ENCODE data around the gene ITGBL1.
A peak's percentile ranks its signal among the peaks of the same experiment; 100 is the strongest.

The ITGBL1 gene

GRCh38 chr13:101634142-101634541, 181.7 kb downstream of the ITGBL1 start:
- DNase-seq = no peak

DNA sequence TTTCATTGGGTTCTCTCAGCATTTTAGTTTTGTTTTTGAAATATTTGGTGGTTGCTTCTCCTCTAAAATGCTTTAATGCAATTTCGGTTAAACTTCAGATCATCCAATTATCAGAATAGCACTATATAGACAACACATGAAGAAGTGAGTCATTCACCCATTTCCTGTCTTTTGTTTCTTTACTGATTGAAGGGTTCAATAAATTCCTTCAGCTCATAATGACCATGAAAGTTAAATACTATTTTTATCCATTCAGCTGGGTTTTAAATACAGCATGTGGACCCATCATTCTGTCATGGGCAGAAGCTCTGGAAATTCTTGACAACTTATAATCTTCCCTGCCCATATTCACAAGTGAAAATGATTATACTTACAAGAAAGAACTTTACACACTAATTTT, 187.2 kb downstream of the ITGBL1 start:
- DNase-seq = no peak

DNA sequence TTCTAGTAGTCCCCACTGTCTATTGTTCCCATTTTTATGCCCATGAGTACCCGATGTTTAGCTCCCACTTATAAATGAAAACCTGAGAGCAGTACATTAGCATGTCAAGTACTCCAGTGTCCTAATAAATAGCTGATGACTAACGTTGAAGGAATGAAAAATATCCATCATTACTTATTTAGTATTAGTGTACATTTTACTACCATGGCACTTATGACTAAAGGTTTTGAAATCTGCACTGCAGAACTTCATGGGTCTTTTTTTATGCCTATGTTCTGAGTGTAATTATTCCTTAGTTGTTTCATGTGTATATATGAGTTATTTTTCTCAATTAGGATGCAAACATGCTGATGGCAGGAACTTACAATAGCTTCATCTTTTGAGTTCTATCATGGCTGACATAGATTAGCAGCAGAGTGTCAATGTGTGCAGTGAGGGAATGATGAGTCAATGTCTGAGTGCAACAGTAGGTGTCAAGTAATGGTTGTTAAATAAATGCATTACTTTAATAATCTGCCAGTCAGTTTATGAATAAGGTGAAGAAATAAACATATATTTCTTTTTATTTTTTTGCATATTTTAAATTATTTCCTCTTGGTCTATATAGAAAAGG, 188.4 kb downstream of the ITGBL1 start:
- DNase-seq = peak; percentile 73

DNA sequence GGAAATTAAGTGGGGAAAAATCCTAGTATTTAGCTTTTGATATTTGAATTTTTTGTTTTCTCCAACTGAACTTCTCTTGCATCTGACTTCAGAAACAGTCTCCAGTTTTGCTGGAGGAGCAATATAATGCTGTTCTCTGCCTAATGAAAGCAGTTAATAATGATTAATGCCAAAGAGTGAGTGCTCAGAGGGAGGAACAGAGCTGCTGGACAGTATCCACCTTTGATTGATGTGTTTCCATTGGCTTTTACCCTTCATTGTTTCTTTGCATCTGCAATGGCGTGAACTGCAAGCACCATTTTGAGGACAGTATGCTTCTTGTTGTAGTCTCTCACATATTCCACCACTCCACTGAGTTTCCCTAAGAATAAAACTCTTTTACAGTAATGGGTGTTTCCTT, 193.4 kb downstream of the ITGBL1 start:
- DNase-seq = no peak

DNA sequence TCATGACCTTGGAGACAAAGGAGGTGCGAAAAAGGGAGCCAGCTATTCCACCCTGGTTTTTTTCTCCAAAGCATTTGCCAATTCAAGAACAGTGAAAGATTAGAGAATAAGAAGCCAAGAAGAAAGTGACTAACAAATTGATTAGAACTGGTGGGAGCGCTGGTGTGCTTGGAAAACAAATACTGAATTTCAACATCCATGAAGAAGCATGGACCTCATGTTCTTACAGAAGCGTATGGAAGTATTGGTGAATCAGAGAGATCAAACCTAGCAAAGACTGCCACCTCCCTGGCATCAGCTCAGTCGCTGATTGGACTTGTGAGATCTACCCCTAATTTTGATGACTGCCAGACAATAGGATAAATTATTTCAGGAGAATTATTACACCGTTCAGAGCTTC, 195.3 kb downstream of the ITGBL1 start:
- DNase-seq = no peak

GRCh38 chr13:101648766-101649487, 196.5 kb downstream of the ITGBL1 start:
- no peak for DNase-seq

DNA sequence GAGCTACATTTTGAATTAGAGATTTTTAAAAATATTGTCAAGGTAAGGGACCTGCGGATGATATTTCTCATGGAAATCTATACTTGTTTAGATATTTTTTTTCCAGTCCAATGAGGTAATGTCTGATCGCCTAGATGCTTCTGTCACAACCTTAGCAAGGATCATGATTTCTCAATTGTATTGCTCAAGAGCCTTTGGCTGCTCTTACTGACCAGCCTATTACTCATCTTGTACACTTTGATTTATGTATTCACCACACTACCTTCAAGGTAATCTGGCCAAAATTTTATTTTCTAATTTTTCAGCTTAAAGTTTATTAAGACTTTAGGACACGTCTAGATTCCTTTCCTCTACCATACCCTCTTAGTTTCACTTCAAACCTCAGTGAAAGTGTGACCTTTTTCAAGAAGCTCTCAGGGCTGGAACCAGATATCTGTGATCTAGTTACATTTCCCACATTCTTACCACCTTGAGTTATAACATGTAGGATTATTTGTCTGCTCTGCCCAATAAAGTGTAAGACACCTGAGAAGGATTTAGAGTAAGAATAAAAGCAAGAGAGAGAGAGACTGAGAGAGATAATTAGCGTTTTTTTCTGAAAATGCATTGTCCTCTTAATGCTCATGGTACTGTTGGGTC, 197.1 kb downstream of the ITGBL1 start:
- DNase-seq = peak; percentile 78

GRCh38 chr13:101654883-101655282, 202.4 kb downstream of the ITGBL1 start:
- DNase-seq = no peak

DNA sequence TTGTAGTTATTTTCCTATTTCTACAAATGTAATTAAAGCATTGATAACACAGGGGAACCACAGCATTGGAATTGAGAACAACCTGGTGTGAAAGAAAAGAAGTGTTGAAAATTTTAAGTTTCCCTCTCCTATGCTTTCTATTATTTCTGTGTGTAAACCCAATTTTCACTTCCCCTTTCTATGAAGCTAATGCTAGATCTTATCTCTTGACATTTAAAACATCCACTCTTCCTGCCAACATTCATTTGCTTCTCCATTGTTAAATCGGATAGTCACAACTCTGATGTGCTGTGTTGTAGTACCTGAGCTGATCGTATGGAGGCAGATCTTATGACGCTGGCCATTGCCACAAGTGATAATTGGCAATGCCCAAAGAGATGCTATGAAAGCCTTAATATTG, 203.0 kb downstream of the ITGBL1 start:
- no peak for DNase-seq

DNA sequence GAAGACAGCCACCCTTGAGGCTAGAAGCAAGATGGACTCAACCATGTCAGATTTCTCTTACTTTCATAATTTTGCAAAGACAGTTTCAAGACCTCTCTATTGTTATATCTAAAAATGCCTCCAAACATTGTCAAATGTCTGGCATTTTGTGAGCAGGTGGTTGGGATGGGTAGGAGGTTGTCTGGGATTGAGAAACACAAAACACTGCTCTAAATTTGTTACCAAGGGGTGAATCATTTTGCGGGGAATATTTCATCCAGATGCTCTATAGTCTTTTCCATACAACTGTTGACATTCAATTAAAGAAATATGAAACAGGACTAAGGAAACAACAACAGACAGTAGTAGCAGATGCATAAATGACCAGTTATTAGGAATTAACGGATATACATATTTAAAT, 208.2 kb downstream of the ITGBL1 start:
- no peak for DNase-seq

DNA sequence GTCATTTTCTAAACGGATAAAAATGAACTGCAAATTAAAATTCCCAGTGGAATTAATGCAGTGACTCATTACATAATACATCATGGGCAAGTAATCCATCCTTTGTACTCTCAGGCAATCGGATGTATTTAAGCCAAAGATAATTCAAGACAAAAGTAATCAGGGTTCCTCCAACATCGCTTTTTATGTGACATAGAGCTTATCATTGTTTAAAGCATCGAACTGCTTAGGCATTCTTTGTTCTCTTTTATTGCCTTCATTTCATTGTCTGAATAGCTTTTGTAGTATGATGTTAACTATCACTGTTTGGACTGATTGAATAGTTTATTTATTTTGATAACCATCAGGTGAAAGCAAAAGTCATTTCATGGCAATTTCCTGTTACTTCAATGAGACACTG, 209.4 kb downstream of the ITGBL1 start:
- no peak for DNase-seq

DNA sequence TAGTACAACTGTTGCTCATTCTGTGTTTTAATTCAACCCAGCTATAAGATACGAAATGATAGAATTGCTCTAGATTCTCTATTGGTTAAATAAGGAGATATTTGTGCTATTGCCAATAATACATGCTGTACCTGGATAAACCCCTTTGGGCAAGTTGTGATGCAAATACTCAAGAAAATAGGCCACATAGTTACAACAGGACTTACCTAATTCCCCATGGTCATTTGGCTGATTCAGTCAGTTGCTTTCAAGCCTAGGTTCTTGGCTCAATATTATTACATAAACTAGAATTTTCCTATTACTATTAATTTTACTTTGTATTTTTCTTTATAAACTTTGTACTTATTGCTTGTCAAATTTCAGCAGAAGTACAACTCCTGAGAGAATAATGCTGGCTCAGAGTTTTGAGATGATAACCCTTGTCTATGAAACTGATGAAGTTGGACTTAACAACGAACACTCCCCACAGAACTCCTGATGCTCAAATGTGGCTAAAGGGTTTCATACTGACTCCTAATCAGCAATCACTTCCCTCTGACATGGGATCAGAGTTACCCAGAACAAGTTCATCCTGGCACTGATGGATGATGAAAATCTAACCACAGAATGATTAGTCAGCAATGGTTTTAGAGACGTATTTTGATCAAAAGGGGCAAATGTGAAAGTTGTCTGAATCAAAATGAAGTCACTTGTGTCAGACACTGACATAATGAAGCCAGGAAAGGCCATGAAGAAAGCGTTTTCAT, 221.1 kb downstream of the ITGBL1 start:
- no peak for DNase-seq

DNA sequence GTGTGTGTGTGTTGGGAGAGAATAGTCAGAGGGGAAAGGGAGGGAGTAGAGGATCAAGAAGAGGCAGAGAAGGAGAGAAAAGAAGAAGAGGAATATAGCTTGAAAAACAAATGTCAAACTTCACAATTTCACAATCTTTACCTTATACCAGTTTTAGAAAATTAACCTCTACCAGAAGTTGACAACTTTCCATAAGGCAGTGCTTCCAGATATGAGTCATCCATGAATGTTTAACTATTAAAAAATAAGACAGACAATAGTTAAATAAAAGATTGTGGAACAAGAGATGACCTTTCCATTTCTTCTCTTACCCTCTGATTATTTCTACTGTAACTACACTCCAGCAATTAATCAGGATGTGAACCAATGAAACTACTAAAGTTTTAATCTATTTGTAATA, 229.4 kb downstream of the ITGBL1 start:
- no peak for DNase-seq

DNA sequence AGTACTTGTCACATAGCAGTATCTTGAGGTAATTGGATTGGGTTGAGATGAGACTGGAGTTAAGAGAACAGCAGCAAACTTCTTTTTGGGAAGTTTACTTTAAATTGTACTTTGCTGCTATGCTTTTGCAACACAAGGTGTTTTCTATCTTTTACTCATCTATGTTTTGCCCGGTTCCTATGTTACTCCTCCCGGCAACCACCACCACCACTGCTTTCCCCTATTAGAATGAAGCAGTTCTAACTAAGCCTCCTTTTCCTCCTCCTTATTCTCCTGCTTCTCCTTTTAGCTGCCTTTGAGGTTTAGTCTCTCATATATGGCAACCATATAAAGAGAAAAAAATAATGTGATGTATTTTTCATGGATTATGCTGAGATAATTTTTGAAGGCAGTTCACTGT, 233.5 kb downstream of the ITGBL1 start:
- DNase-seq = no peak

- no peak for DNase-seq
Observed at GRCh38 chr13:101690871-101691270, 238.4 kb downstream of the ITGBL1 start.

GRCh38 chr13:101691341-101691860, 238.9 kb downstream of the ITGBL1 start:
- no peak for DNase-seq

DNA sequence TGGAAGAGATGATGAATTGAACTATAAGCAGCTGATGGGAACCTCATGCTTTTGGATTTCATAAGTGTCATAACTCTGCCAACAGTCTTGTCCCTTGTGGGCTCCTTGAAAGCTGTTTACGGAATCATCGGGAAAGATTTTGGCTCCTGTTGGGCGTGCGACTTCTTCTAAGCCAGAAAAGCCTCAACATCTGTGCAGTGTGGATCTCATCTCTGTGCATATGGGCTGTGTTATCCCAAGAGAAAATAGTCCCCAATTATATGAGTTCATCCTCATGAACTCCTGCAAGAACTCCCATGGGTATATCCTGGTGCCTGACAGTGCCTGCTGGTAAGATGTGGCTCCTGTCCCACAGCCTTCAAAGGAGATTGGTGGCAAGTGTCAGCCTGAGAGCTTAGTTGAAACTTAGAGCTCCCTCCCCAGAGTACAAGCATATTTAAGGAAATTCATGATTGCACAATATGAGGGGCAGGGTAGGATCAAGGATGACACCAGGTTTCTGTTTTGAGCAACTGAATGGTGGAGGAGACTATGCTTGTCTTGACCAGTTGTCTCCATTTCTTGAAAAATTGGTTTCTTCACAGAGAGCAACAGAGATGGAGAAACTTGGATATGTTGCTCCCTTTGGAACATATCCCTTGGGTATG, 243.5 kb downstream of the ITGBL1 start:
- DNase-seq = no peak

- DNase-seq = no peak
Observed at GRCh38 chr13:101697745-101698144, 245.3 kb downstream of the ITGBL1 start.

DNA sequence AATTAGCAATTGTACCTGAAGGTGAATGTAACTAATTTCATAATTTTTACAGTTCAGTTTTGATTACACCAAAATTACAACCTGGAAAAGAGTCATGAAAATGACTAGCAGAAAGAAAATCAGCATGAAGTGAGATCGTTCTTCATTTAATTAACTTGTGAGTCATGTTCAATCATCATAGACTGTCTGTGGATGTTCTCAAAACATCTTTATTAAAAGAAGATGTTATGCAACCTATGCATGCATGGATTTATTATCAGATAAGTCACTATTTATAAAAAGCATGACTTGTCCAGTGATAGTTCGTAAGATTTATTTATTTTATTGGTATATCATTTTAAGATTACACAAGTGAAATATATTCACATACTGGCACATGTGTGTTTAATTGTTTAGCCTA, 245.9 kb downstream of the ITGBL1 start:
- DNase-seq = no peak

DNA sequence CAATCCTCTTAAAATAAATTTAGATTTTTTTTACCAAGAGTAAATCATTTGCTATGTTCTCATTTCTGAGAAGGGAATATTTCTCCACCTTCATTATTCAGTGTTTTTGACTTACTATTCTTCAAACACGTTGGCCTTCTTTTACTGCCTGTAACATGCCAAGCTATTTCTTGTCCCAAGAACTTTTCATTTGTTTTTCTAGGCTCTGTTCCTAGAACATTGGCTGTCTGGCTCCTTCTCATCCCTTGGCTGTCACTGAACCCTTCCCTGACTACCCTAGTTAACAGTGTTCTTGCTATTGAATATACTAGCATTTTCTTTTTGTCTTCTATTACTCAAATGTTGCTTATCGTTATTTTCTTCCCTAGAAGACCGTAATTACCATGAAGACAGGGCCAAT, 248.1 kb downstream of the ITGBL1 start:
- no peak for DNase-seq

- DNase-seq = no peak
Observed at GRCh38 chr13:101703081-101703480, 250.6 kb downstream of the ITGBL1 start.

DNA sequence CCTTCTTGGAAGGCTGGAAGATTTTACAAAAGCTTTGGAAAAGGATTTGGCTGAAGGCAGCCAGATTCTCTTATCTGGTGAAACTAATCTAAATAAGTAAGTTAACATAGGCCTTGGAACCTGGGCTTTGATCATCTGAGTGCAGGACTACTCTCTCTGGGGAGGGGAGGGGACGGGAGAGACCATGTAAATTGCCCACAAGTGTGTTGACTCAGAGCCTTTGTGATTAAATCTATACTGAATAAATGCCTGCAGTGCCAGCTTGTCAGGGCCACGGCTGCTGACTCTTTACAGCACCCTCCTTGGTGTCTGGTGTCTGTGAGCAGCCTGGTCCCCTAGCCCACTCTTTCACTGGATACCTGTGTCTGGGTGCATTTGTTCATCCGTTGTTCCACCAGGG, 251.4 kb downstream of the ITGBL1 start:
- no peak for DNase-seq

- peak; percentile 66 for DNase-seq
Observed at GRCh38 chr13:101706651-101707050, 254.2 kb downstream of the ITGBL1 start.

All from kidney glomerular epithelial cell (primary cell).